Measurements from ENCODE around the gene RHOB. TPM values are rescaled to one million over a fixed set of nuclear protein-coding genes. Genes with fewer than 3 reads are reported as not detected.

The RHOB gene
- total and polyA plus RNA-seq, 2 of the 13 experiments (the other 11 are each of a cell fraction or from before 2014, with no cell fraction given) = 192 to 268 TPM

- H3K9ac ChIP-seq (ENCODE audit: insufficient read depth, low read depth, low read length) = no peak overlapping the region
- peaks cover 48% of the 10 kb centered on the region for H3K4me1 ChIP-seq (ENCODE audit: insufficient read depth, low read length)
- ATAC-seq (no peak), DNase-seq (ENCODE audit: low spot score) (no peak), FAIRE-seq (peak; percentile 40)
- H4K20me1 ChIP-seq (ENCODE audit: insufficient read depth, low read length) = no peaks in the 10 kb centered on the region
- TF ChIP-seq ATAD3A (CRISPR knock-in tag; IDR thresholded peaks at IDR 0.05) = no peak
- no peak for TF ChIP-seq DZIP1 (CRISPR knock-in tag; IDR thresholded peaks at IDR 0.05)
- no peak for TF ChIP-seq HOXD1 (CRISPR knock-in tag; IDR thresholded peaks at IDR 0.05)
- TF ChIP-seq SRF (IDR thresholded peaks at IDR 0.05; ENCODE audit: low read depth, low read length) = no peak
- no peak for TF ChIP-seq EED (CRISPR knock-in tag; IDR thresholded peaks at IDR 0.05)
- TF ChIP-seq NFIB (CRISPR knock-in tag; IDR thresholded peaks at IDR 0.05; ENCODE audit: borderline replicate concordance) = no peak
- no peak for TF ChIP-seq ZBTB4 (CRISPR knock-in tag; IDR thresholded peaks at IDR 0.05; ENCODE audit: borderline replicate concordance)
- no peaks in the 10 kb centered on the region for H3K36me3 ChIP-seq (replicated peaks in 1 of 2; ENCODE audit: control insufficient read depth in 1 of 2, insufficient read depth in 2 of 2, low read length in 2 of 2)
- H3K27ac ChIP-seq (ENCODE audit: extremely low read length, insufficient read depth, low read length) = no peak overlapping the region
- intact Hi-C loops (cut with micrococcal nuclease; ENCODE audit: unreplicated experiment) = no loop called here
- ChIA-PET POLR2A (interaction anchor here (1.0 to 18.3 kb wide), 6 partner anchors 8 to 131 kb away, joined by 3 to 1537 read pairs (median 4); partner anchors contain the start of gene RHOB), CTCF (ENCODE audit: low intra/inter-chr PET ratio, low total read pairs) (no interaction called here)
- no peaks in the 10 kb centered on the region for H3K9me3 ChIP-seq (ENCODE audit: low read length)
- H2AFZ ChIP-seq (ENCODE audit: low read length) = no peak overlapping the region
- H3K4me2 ChIP-seq (ENCODE audit: low read depth, low read length) = no peak overlapping the region
- no peaks in the 10 kb centered on the region for H3K79me2 ChIP-seq (ENCODE audit: insufficient read depth, low read length)
- H3K4me3 ChIP-seq (replicated peaks in 1 of 3; ENCODE audit: insufficient read depth in 1 of 3, low read depth in 2 of 3, low read length in 3 of 3) = no peak overlapping the region
- 50% methylated on average over 3 of the region's 3 CpGs for WGBS (ENCODE audit: low lambda C conversion rate)
- BruUV-seq (replicated peaks) = no TSS peak
- in situ Hi-C loops (cut with HindIII; ENCODE audit: extremely low pct_ligation_motif_present, low pct_unique_long_range_greater_than_20kb) = no loop called here
- H3K27me3 ChIP-seq (ENCODE audit: control insufficient read depth in 1 of 2, insufficient read depth in 2 of 2, low read length in 2 of 2) = no peaks in the 10 kb centered on the region
Measured at GRCh38 chr2:20456636-20457426, 10.0 kb downstream of the RHOB start.
